Loucy (cell line): Measurements from ENCODE around the gene LRRC55.

Experiments
- H2AFZ ChIP-seq: fragments of 200-600 bp; sonication (generic); 2 replicates; pipeline ENCODE4 v1.6.0; 2016; ENCODE audit warnings: antibody characterized with exemption, mild to moderate bottlenecking, low read length, moderate library complexity
- H3F3A ChIP-seq: fragments of 200-600 bp; 2 replicates; pipeline ENCODE4 v1.6.0; 2016; ENCODE audit warnings: antibody characterized with exemption, low read depth, mild to moderate bottlenecking
- H3K27me3 ChIP-seq: fragments of 200-600 bp; sonication (generic); 2 replicates; pipeline ENCODE4 v1.6.1; 2014; ENCODE audit warnings: low read length, mild to moderate bottlenecking; ENCODE audit not compliant: insufficient read depth, poor library complexity, severe bottlenecking
- H3K36me3 ChIP-seq: fragments of 200-600 bp; sonication (generic); 2 replicates; pipeline ENCODE4 v1.6.1; 2016; ENCODE audit warnings: low read length; ENCODE audit not compliant: insufficient read depth
- H3K4me1 ChIP-seq: fragments of 200-600 bp; sonication (generic); 2 replicates; pipeline ENCODE4 v1.5.1; 2014; ENCODE audit warnings: low read length, mild to moderate bottlenecking; ENCODE audit not compliant: insufficient read depth, poor library complexity, severe bottlenecking
- H3K4me2 ChIP-seq: fragments of 200-600 bp; sonication (generic); 2 replicates; pipeline ENCODE4 v1.6.0; 2014; ENCODE audit warnings: antibody characterized with exemption, low read length, low read depth, mild to moderate bottlenecking; ENCODE audit not compliant: poor library complexity, severe bottlenecking
- H3K4me3 ChIP-seq: fragments of 200-600 bp; sonication (generic); 2 replicates; pipeline ENCODE4 v1.5.1; 2014; ENCODE audit warnings: low read length, mild to moderate bottlenecking, mixed read lengths; ENCODE audit not compliant: poor library complexity, severe bottlenecking
- H3K79me2 ChIP-seq: fragments of 200-600 bp; sonication (generic); 2 replicates; pipeline ENCODE4 v1.6.1; 2014; ENCODE audit warnings: low read length; ENCODE audit not compliant: insufficient read depth
- H3K9ac ChIP-seq: fragments of 200-600 bp; sonication (generic); 2 replicates; pipeline ENCODE4 v1.6.0; 2014; ENCODE audit warnings: mild to moderate bottlenecking, low read depth, low read length, moderate library complexity; ENCODE audit not compliant: poor library complexity, severe bottlenecking
- H3K9me2 ChIP-seq: fragments of 200-600 bp; sonication (generic); replicated peaks from 2 replicates; pipeline ENCODE4 v1.6.1; 2016; ENCODE audit warnings: low read depth, low read length, mixed read lengths
- H3K9me3 ChIP-seq: fragments of 200-600 bp; sonication (generic); 2 replicates; pipeline ENCODE4 v1.6.1; 2014; ENCODE audit warnings: mild to moderate bottlenecking, antibody characterized with exemption, low read length, low read depth; ENCODE audit not compliant: insufficient read depth
- H4K20me1 ChIP-seq: fragments of 200-600 bp; sonication (generic); 2 replicates; pipeline ENCODE4 v1.6.0; 2014; ENCODE audit warnings: antibody characterized with exemption, low read length, mild to moderate bottlenecking; ENCODE audit not compliant: insufficient read depth, poor library complexity, severe bottlenecking
- CTCF ChIP-seq: fragments of 200-600 bp; sonication (generic); conservative IDR thresholded peaks from 2 replicates; pipeline ENCODE4 v1.5.1; 2014; ENCODE audit warnings: mild to moderate bottlenecking, antibody characterized with exemption, low read length
- EZH2phosphoT487 ChIP-seq: fragments of 200-600 bp; IDR thresholded peaks from 2 replicates; pipeline ENCODE4 v1.6.1; 2018; ENCODE audit warnings: antibody characterized with exemption, mild to moderate bottlenecking, moderate library complexity, borderline replicate concordance

LRRC55 gene

GRCh38 chr11:57135020-57135751 lies 46.6 kb upstream of the LRRC55 start:
- no peak overlapping the region for H3K9ac ChIP-seq
- no peaks in the 10 kb centered on the region for H3K27me3 ChIP-seq
- H4K20me1 ChIP-seq: no peaks in the 10 kb centered on the region
- no peak overlapping the region for H3K4me2 ChIP-seq
- TF ChIP-seq EZH2phosphoT487: no peak
- TF ChIP-seq CTCF: no peak
- no peak overlapping the region for H2AFZ ChIP-seq
- H3F3A ChIP-seq: no peaks in the 10 kb centered on the region
- H3K79me2 ChIP-seq: no peaks in the 10 kb centered on the region
- H3K9me3 ChIP-seq: no peaks in the 10 kb centered on the region
- H3K36me3 ChIP-seq: no peaks in the 10 kb centered on the region
- H3K4me1 ChIP-seq: no peaks in the 10 kb centered on the region
- no peak overlapping the region for H3K4me3 ChIP-seq
- H3K9me2 ChIP-seq: no peaks in the 10 kb centered on the region

- Histone ChIP-seq H3K79me2 (no peaks in the 10 kb centered on the region), H3K4me2 (no peak overlapping the region), H3K36me3 (no peaks in the 10 kb centered on the region), H2AFZ (no peak overlapping the region), H3K4me1 (no peaks in the 10 kb centered on the region), H3K9me2 (no peaks in the 10 kb centered on the region), H3K9me3 (no peaks in the 10 kb centered on the region), H3F3A (no peaks in the 10 kb centered on the region), H3K27me3 (no peaks in the 10 kb centered on the region), H3K9ac (no peak overlapping the region), H3K4me3 (no peak overlapping the region), H4K20me1 (no peaks in the 10 kb centered on the region)
- TF ChIP-seq CTCF (no peak), EZH2phosphoT487 (no peak)
These were observed 41.2 kb upstream of the LRRC55 start for GRCh38 chr11:57140568-57140967.

GRCh38 chr11:57143459-57143858 lies 38.3 kb upstream of the LRRC55 start:
- Histone ChIP-seq H3K36me3 (no peaks in the 10 kb centered on the region), H4K20me1 (no peaks in the 10 kb centered on the region), H3K9ac (no peak overlapping the region), H3K4me2 (no peak overlapping the region), H3K4me1 (no peaks in the 10 kb centered on the region), H3K9me2 (no peaks in the 10 kb centered on the region), H3K4me3 (no peak overlapping the region), H3K27me3 (no peaks in the 10 kb centered on the region), H3K79me2 (no peaks in the 10 kb centered on the region), H3K9me3 (no peaks in the 10 kb centered on the region), H3F3A (no peaks in the 10 kb centered on the region), H2AFZ (no peak overlapping the region)
- TF ChIP-seq CTCF: no peak
- TF ChIP-seq EZH2phosphoT487: no peak
